Activated CD4-positive, alpha-beta T cell treated with anti-CD3 and anti-CD28 coated beads, Interleukin-2, amount 50 U/mL, for 24 hours (primary cell): ENCODE data around the gene TRAPPC10.

ENCODE experiments used
- DNase-seq, 2 donors: peaks; one replicate each; pipeline ENCODE4 v3.0.0-alpha.2; 2020; ENCODE audit warnings: low read depth in 1 of 2, low spot score in 1 of 2

TRAPPC10 gene, protein sequence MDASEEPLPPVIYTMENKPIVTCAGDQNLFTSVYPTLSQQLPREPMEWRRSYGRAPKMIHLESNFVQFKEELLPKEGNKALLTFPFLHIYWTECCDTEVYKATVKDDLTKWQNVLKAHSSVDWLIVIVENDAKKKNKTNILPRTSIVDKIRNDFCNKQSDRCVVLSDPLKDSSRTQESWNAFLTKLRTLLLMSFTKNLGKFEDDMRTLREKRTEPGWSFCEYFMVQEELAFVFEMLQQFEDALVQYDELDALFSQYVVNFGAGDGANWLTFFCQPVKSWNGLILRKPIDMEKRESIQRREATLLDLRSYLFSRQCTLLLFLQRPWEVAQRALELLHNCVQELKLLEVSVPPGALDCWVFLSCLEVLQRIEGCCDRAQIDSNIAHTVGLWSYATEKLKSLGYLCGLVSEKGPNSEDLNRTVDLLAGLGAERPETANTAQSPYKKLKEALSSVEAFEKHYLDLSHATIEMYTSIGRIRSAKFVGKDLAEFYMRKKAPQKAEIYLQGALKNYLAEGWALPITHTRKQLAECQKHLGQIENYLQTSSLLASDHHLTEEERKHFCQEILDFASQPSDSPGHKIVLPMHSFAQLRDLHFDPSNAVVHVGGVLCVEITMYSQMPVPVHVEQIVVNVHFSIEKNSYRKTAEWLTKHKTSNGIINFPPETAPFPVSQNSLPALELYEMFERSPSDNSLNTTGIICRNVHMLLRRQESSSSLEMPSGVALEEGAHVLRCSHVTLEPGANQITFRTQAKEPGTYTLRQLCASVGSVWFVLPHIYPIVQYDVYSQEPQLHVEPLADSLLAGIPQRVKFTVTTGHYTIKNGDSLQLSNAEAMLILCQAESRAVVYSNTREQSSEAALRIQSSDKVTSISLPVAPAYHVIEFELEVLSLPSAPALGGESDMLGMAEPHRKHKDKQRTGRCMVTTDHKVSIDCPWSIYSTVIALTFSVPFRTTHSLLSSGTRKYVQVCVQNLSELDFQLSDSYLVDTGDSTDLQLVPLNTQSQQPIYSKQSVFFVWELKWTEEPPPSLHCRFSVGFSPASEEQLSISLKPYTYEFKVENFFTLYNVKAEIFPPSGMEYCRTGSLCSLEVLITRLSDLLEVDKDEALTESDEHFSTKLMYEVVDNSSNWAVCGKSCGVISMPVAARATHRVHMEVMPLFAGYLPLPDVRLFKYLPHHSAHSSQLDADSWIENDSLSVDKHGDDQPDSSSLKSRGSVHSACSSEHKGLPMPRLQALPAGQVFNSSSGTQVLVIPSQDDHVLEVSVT

GRCh38 chr21:44011579-44012473 lies at the start of gene TRAPPC10:
Gene TRAPPC10, plus strand, starts transcription at chr21:44012309. Its CDS starts 185 bp downstream, at chr21:44012494.
- DNase-seq, result peak; percentile 59 to 68

GRCh38 chr21:43965911-43966585 lies 46.1 kb upstream of the TRAPPC10 start:
- DNase-seq, result no peak

- no peak for DNase-seq
These were observed 45.1 kb upstream of the TRAPPC10 start for GRCh38 chr21:43966946-43967512.

DNA sequence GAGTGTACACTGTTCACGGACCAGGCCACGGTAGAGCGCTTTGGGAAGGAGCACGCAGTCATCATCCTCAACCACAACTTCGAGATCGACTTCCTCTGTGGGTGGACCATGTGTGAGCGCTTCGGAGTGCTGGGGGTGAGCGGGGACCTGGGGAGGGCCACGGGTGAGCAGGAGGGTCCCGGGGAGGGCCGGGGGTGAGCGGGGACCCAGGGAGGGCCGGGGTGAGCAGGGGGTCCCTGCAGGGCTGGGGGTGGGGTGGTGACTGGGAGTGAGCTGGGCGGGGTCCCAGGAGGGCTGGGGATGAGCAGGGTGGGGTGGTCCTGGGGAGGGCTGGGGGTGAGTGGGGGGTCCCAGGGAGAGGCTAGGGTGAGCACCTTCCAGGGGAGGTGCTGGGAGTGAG lies 44.1 kb upstream of the TRAPPC10 start:
- DNase-seq, result no peak

GRCh38 chr21:43968410-43969114 lies 43.5 kb upstream of the TRAPPC10 start:
- DNase-seq, result no peak

DNA sequence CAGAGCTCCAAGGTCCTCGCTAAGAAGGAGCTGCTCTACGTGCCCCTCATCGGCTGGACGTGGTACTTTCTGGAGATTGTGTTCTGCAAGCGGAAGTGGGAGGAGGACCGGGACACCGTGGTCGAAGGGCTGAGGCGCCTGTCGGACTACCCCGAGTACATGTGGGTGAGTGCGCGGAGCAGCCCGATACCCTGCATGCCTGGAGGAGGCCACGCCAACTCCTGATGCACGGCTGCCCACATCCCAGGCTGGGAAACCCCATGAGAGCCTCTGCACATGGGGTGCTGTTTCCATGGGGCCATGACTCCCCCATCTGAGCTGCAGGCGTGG lies 43.0 kb upstream of the TRAPPC10 start:
- no peak for DNase-seq

GRCh38 chr21:43970551-43970950 lies 41.6 kb upstream of the TRAPPC10 start:
- DNase-seq, result no peak

- no peak for DNase-seq
These were observed 40.7 kb upstream of the TRAPPC10 start for GRCh38 chr21:43971201-43971991.

DNA sequence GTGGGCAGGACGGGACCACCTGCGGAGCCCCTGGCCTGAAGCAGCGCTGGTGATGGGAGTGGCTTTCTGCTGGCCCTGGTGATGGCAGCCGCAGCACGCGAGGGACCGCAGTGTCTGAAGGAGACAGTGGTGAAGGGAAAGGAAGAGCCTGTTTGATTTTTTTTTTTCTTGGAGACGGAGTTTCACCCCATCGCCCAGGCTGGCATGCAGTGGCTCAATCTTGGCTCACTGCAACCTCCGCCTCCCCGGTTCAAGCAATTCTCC lies 40.2 kb upstream of the TRAPPC10 start:
- no peak for DNase-seq

GRCh38 chr21:43972850-43973633 lies 39.1 kb upstream of the TRAPPC10 start:
- no peak for DNase-seq

DNA sequence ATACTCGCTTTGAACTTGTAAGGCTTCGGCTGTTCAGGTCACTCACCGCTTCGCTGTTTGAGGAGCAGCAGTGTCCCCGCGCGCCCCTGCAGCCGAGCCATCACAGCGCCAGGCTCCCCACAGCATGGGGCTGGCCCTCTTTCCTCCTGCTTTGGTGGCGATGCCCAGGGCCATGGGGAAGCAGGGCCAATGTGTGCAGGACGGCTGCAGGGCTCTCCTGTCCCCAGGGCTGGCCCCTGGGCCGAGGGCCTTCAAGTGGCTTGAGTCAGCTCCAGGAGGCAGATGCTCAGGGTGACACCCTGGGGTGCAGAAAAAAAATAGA lies 38.5 kb upstream of the TRAPPC10 start:
- no peak for DNase-seq

- DNase-seq, result no peak
These were observed 37.2 kb upstream of the TRAPPC10 start for GRCh38 chr21:43974791-43975468.

DNA sequence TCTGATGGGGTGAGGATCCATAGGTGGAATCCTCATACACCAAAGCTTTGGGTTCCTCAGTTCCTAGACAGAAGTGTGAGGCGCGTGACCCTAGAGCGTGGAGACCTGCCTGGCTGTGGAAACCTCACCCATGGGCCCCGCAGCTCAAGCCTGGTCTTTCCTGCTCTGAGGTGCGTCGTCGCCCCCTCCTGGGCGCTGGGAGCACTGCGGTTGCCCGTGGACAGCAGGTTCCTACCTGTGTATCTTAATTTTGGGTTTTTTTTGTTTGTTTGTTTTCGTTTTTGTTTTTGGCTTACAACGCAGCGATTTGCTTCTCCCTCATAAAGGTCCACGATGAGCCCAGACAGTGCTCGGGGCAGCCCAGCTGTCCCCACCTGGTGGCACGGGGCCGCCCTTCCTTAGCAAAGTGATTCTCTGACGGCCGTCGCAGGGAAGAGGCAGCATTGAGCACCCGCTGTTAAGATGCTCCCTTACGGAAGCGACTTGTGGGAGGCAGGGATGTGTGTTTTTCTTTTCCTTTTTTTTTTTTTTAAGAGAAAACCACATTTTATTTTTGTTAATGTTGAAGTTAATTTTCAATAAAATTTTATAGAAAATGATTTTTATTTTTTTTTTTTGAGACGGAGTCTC lies 36.5 kb upstream of the TRAPPC10 start:
- peak; percentile 68 to 71 for DNase-seq

DNA sequence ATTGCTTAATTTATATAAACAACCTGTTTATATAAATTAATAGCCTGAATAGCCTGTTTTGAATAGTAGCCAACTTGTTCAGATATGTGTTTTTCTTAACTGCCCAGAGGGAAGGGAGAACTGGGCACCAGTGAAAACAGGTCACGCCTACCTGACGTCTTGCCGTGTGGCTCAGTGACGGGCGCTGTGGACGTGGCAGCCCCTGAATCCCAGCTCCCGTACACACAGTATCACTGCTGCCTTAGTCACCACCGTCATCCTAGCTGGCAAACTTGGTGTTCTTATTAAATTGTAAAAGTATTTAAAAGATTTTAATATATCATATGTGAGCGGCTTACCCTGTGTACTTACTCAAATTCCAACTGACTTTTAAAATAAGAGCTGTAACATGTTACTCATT lies 35.4 kb upstream of the TRAPPC10 start:
- DNase-seq, result no peak

- DNase-seq, result no peak
These were observed 34.0 kb upstream of the TRAPPC10 start for GRCh38 chr21:43978060-43978459.

DNA sequence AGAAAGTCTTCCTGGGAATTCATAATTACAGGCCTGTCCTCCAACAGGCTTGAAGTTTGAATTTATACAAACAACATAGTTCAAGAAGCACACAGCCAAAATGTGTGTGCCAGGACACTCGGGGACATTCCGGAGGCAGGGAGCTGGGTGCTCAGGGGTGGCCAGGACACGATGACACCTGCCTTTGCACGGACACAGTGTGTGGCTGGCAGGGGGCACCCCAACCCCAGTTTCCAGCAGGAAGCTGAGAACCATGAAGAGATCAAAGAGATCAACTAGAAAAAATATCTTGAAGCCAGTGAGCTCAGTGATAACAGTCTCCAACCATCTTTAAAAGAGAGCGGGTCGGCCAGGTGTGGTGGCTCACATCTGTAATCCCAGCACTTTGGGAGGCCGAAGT lies 32.5 kb upstream of the TRAPPC10 start:
- DNase-seq, result no peak
